GM19238 (cell line): ENCODE results near the gene HDAC7.
"Not testable (repeated sequence)": the region's sequence is repeated elsewhere in the genome, so short reads cannot be mapped to it uniquely, and the experiment has no call there.

Source experiments
- DNase-seq: peaks from one replicate; pipeline ENCODE4 v3.0.0; 2011; ENCODE audit warnings: low spot score; ENCODE audit not compliant: insufficient read length

HDAC7 gene

DNA sequence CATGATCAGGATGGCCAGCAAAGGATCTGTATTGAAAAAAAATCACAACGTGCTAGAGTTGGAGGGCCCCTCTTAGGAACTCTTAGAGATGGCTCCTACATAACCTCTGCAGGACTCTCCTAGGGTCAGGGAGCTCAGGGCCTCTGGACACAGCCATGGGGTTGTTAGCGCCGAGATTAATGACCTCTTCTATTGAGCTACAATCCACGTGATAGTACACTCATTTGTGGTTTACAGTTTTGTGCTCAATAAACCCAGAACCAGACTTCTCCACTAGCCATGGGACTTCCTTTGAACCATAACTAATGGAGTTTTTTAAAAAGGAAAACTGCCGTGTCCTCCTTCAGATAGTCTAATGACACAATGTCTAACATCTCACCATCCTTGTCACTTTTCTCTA lies 29.6 kb upstream of the HDAC7 start:
- DNase-seq: no peak

GRCh38 chr12:47848853-47849252 lies 29.1 kb upstream of the HDAC7 start:
- DNase-seq: no peak

- no peak for DNase-seq
Observed at GRCh38 chr12:47846294-47846996, 26.7 kb upstream of the HDAC7 start.

- no peak for DNase-seq
Observed at GRCh38 chr12:47845081-47845480, 25.4 kb upstream of the HDAC7 start.

GRCh38 chr12:47844264-47845019 lies 24.7 kb upstream of the HDAC7 start:
- no peak for DNase-seq

- DNase-seq: no peak
Observed at GRCh38 chr12:47843226-47843980, 23.7 kb upstream of the HDAC7 start.

DNA sequence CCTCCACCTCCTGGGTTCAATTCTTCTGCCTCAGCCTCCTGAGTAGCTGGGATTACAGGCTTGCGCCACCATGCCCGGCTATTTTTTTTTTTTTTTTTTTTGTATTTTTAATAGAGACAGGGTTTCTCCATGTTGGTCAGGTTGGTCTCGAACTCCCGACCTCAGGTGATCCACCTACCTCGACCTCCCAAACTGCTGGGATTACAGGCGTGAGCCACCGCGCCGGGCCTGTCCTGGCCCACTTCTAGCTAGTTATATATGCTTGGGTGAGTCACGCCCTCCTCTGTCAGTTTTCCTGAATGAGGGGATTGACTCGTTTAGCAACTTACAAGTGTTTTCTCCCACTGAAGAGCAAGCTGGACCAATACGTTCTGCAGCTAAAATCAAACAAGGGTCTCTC lies 22.8 kb upstream of the HDAC7 start:
- not testable (repeated sequence) for DNase-seq

DNA sequence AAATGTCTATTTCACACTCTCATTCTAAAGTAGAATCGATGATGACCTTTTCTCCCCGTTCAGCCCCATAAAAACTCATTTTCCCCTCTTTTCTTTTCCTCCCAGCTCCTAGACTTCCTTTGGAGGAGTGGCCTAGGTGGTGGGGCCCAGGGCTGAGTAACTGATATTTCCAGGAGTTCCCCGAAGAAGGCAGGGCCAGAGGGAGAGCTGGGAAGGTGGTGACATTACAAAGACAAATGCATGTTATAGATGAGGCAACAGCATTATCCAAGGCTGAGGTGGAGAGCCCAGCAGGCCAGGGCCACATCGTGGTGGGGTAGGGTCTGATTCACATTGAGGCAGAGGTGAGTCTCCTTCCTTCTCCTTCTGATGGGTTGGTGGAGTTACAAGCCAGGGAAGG lies 22.2 kb upstream of the HDAC7 start:
- no peak for DNase-seq

GRCh38 chr12:47841501-47841900 lies 21.8 kb upstream of the HDAC7 start:
- no peak for DNase-seq

GRCh38 chr12:47840571-47840970 lies 20.9 kb upstream of the HDAC7 start:
- DNase-seq: no peak

GRCh38 chr12:47839214-47839876 lies 19.6 kb upstream of the HDAC7 start:
- DNase-seq: no peak

DNA sequence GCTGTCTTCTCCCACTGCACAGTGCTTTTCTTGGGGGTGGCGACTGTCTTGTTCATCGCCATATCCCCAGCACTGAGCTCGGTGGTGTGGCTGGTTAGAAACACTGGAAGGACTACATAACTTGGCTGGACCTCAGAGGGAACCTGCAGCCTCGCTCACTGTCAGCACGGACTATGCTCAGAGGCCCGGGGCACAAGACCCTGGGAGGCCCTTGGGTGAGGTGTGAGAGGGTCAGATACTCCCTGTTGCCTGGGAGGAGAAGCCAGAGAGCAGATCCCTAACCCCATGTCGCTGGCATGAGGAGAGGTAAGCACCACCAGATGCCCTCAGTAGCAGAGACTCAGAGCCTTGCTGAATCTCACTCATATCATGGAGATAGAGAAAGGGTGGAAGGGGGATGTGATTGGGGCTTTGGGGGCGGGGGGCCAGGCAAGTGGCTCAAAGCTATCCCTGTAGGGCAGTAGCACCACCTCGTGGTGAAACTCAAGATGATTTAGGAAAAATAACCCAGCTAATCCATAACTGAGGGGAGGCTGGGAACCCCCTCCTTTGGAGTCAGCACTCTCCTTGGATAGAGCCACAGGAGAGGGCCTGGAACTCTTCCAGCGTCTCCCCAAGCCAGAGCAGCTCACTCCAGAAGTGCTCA lies 18.7 kb upstream of the HDAC7 start:
- DNase-seq: no peak

DNA sequence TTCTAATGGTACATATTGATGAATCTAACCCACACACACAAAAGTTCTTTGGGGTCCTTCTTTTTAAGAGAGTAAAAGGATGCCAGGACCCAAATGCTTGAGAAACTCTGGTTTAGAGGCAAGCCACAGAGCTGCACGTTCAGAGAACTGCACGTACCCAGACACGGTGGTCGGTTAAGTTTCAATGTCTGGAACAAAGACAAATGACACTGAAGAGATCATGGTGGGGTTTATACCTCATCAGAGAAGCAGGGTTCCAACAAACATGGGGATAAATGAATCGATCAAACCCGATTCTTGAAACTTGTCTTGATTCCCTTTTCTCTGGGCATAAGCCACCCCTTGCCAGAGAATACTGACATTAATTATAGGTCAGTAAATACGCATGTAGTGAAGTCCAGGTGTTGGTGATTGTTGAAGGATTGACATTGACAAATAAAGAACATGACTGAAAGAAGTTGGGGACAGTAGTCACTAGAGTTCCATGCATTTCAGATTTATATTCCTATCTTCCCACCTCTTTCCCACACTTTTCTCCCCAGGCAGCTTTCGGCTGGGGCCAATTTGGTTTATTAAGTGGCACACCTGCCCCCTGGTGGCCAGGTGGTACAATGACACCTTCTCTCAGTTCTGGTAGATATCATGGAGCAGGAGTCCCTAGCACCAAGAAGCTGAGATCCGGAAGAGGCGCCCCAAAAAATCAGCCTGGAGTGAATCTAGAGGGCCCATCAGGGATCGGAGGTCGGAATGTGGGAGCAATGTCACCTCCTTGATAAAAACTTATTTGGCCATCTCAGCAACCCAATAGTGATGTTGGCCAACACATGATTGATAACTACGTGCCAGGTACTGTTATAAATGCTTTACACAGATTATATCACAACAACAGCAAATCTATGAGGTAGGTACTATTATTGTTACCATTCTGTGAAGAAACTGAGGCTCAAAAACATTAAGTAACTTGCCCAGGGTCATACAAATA lies 17.8 kb upstream of the HDAC7 start:
- DNase-seq: peak; percentile 58

DNA sequence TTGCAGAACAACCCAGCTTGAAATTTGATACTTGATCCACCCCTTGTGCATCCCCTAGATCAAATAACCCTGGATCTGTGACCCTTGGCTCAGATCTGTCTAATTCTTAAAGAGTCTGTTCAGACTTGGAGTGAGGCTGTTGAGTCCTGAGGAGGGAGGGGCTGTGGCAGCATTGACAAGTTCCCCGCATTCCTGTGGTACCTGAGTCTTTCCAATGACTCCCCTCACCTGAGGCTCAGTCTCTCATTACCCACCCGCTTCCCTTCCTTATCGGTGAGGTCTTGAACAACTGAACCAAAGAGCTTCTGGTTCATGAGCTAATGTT lies 16.1 kb upstream of the HDAC7 start:
- no peak for DNase-seq

- no peak for DNase-seq
Observed at GRCh38 chr12:47835006-47835830, 15.5 kb upstream of the HDAC7 start.

DNA sequence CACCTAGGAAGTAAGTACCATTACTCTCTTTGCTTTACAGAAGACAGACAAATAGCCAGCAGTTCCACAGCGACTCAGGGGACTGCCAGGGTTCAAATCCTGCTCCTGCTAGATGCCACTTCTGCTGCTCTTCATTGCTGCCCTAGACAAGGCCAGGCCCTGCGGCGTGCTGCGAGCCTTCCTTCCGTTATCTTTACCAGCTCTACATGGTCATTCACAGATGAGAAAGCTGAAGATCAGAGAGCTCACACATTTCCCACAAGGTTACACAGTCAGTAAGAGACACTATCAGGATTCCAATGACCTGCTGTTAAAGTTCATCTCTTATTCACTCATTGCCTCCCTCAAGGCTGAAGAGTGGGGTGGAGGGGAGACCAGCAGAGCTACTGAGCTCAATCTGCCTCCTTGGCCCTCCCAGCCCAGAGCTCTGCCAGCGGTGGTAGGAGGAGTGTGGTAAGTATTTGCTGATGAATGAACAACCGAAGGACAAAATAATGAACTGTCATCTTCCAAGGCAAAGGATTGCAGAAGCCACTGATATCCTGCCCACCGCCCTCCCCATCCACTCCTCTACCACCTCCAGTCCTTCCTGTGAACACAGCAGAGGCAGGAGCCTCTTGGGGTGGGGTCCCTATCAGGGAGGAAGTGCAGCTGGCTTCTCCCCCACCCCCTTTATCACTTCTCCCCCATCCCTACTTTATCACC lies 14.6 kb upstream of the HDAC7 start:
- no peak for DNase-seq

DNA sequence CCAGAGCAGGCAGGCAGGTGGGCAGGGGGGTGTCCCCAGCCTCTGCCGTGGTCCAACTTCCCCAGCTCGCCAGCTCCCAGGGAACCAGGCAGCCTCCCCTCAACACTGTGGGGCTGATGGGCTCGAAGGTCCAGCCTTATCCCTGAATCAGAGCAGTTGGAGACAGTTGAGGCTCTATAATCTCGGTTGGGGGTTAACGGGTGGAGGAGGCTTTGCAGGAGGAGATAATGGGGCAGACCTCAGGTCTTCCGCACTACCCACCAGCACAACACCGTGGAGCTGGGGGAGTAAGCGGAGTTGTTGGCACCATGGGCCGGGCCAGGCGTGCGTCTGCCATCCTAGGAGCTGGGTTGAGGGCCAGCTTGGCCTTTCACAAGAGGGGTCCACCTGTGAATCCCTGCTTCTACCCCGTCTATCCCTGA lies 13.9 kb upstream of the HDAC7 start:
- DNase-seq: no peak

DNA sequence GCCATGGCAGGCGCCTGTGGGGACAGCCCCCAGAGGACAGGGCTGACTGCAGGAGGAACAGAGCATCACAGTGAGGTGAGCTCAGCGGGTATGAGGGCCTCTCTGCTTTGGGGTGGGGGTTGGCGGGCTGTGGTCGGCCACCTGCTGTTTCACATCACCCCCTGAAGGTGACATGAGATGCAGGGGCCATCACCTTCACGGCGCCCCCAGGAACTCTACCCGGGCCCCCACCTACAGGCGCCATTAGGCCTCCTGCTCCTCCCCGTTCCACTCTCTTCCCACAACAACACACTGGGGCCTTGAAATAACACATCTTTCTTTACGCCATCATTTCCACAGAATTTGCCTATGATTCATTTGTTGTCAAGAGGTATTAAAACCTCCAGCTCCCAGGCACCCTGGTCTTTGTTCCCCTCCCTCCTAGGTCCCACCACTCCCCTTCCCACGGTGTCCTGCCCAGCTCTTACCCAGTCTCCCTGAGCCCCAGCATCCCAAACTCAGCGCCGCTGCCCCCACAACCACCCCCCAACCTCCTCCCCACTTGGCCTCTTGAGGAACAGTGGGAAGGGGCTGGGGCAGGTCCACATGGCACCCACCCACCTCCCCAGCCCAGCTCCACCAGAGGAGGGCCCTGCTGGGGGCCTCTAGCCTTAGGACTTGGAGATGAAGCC lies 12.7 kb upstream of the HDAC7 start:
- DNase-seq: no peak
